DLD1 (cell line): Measurements from ENCODE around the gene SEMA3B.
"Not testable (repeated sequence)": the region's sequence is repeated elsewhere in the genome, so short reads cannot be mapped to it uniquely, and the experiment has no call there.

Experiments
- in situ Hi-C: cut with HindIII; loops from 2 replicates; pipeline ENCODE4 v1.10.0; 2017; ENCODE audit warnings: low sequenced_read_pairs

Gene SEMA3B

GRCh38 chr3:50268703-50269451, at the start of gene SEMA3B:
TSS of gene SEMA3B (plus strand) at chr3:50269147. CDS start at chr3:50269241, 94 bp downstream.
- in situ Hi-C loops: no loop called here

DNA sequence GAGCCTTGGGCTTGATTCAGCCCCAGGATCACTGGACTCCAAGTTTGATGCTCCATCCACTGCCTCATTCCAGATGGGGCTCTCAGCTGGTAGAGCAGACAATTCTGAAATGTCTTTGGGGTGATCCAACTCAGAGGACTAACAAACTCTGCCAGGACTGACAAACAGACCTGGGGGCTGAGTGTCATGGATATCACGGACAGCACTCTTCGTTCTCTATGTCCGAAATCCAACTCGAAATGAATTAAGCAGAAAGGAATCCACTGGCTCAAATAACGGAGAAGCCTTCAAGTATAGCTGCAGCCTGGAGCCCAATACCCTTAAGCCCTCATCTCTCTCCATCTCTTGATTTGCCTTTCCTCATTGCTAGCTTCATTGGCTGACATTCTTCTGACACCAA, 49.7 kb upstream of the SEMA3B start:
- in situ Hi-C loops: no loop called here

GRCh38 chr3:50220109-50220508, 48.8 kb upstream of the SEMA3B start:
- in situ Hi-C loops: no loop called here

GRCh38 chr3:50221051-50221410, 47.9 kb upstream of the SEMA3B start:
- in situ Hi-C loops: no loop called here

DNA sequence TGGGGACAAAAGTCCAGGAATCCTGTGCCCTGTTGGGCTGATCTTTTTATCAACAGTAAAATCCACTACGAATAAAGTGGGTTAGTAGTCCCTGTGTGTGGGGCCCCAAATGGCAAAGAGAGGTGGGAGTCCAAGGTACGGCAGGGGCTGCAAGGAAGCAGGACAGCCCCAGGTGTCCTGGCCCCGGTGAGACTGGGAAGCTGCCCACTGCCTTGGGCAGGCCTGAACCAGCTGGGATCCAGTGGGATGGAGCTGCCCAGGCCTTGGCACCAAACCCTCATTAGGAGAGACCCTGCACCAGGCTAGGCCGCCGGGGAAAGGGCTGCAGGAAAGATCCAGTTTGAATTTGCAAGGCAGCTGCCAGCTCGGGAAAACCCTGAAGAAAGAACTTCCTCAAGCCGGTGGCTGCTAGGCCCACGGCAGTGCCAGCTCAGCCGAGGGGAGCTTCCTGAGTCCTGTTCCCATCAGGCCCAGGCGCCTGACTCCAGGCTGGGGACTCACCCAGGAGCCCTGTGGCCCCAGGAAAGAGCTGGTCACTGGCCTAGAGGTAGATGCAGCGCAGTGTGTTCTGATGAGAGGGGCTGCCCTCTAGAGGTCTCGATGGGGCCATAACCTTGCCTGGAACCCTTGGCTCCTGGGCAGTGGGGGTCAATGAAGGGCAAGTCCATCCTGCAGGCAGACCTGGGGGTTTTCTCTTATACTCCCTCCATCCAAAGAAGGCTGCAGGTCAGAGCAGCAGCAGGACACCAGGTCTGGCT, 47.4 kb upstream of the SEMA3B start:
- in situ Hi-C loops: no loop called here

- in situ Hi-C loops: no loop called here
Observed at GRCh38 chr3:50222169-50222528, 46.8 kb upstream of the SEMA3B start.

GRCh38 chr3:50224639-50225038, 44.3 kb upstream of the SEMA3B start:
- in situ Hi-C loops: no loop called here

DNA sequence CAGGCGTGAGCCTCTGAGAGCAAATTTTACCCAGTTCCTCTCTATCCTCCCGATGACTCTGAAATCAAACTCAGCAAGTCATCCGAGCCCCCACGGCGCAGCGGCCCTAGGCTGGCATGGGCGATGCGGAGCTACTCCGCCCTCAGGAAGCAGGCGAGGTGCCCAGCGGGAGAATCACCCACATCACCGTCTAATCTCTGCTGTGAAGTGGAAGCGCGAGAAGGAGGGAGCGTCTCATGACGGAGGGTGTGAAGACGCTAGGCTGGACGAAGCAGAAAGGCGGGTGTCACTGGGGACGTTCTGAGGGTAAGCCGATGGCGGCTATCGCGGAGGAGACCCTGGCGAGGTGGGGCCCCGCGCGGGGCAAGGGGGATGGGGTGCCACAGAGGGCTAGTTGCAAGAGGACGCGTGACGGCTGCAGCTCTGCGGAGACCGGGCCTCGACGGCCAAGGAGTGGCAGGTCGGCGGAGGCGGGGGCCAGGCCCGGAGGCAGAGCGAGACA, 42.0 kb upstream of the SEMA3B start:
- in situ Hi-C loops: no loop called here

DNA sequence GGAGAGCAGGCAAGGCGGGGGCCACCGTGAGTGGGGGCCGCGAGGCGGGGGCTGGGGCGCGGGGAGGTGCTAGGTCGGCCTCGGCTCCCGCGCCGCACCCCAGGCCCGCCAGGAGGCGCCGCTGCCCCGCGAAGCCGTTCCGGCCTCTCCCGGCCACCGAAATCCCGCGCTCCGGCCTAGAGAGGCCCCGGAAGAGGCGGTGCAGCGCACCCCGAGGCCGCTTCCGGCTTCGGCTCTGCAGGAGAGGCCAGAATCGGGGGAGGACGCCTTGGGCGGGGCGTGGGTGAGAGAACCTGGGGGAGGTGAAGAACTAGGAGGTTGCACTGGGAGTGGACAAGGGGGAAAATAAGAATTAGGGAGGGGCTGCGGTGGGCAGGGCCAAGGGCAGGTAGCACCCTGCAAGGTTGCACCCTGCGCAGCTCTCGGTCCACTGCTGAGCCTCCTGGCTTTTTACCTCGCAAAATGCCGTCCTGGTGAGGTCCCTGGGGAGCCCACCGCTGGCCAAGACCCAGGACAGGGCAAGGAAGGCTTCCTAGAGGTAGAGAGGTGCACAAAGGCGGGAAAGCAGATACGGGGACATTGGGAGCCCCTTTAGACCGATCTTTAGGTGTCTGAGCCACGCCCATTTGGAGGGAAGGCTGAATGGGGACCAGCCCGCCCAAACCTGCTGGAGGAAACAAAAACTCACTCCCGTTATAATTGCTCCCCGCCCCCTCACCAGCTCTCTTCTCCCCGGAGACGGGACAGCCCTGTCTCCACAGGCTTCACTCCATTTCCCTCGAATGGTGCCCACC, 41.4 kb upstream of the SEMA3B start:
- in situ Hi-C loops: no loop called here

DNA sequence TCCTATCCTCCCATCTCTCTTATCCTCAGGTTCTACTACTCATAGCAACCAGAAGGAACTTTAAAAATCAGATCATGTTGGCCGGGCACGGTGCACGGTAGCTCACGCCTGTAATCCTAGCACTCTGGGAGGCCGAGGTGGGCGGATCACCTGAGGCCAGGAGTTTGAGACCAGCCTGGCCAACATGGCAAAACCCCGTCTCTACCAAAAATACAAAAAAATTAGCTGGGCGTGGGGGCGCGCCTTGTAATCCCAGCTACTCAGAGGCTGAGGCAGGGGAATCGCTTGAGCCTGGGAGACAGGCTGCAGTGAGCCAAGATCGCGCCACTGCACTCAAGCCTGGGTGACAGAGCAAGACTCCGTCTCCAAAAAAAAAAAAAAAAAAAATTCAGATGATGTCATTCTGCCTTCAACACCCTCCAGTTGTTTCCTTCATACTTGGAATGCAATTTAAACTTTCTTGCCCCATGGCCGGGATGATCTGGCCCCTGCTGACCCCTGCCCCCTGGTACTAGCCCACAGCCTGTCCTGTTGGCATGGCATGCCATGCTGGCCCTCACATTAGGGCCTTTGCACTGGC, 40.7 kb upstream of the SEMA3B start:
- in situ Hi-C loops: not testable (repeated sequence)

- in situ Hi-C loops: no loop called here
Observed at GRCh38 chr3:50229490-50229889, 39.5 kb upstream of the SEMA3B start.

- in situ Hi-C loops: no loop called here
Observed at GRCh38 chr3:50230104-50230793, 38.7 kb upstream of the SEMA3B start.

- in situ Hi-C loops: no loop called here
Observed at GRCh38 chr3:50230794-50231125, 38.2 kb upstream of the SEMA3B start.

DNA sequence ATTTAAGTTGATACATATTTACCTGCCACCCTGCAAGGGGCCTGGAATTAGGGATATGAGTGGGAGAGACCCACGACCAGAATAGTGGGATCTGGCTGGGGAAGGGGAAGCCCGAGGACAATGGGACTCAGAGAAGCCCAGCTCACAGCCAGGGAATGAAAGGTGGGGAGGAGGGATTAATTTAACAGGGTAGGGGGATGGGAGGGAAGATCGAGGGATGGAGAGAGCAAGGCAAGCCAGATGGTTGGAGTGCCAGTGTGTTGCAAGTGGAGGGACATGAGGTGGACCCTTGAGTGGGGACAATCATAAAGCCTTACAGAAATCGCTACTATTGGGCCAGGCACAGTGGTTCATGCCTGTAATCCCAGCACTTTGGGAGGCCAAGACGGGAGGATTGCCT, 37.4 kb upstream of the SEMA3B start:
- in situ Hi-C loops: no loop called here

- in situ Hi-C loops: no loop called here
Observed at GRCh38 chr3:50232303-50232702, 36.6 kb upstream of the SEMA3B start.

DNA sequence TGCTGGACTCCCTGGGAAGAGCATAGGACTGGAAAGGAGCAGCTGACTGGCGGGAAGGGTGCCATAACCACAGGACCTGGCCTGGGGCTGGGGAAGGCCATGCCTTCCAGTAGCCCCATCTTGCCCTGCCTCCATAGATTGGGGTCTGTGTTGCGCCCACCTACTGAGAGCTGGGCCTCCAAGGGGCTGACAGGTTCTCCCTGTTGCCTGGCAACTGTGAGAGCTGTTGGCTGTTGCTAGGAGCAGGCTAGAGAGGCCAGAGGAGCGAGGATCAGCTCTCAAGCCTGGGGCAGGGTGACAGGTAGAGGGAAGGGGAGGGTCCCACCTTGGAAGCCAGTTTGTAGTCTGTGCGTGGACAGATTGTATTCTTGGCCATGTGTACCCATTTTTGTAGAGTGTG, 35.8 kb upstream of the SEMA3B start:
- in situ Hi-C loops: no loop called here

DNA sequence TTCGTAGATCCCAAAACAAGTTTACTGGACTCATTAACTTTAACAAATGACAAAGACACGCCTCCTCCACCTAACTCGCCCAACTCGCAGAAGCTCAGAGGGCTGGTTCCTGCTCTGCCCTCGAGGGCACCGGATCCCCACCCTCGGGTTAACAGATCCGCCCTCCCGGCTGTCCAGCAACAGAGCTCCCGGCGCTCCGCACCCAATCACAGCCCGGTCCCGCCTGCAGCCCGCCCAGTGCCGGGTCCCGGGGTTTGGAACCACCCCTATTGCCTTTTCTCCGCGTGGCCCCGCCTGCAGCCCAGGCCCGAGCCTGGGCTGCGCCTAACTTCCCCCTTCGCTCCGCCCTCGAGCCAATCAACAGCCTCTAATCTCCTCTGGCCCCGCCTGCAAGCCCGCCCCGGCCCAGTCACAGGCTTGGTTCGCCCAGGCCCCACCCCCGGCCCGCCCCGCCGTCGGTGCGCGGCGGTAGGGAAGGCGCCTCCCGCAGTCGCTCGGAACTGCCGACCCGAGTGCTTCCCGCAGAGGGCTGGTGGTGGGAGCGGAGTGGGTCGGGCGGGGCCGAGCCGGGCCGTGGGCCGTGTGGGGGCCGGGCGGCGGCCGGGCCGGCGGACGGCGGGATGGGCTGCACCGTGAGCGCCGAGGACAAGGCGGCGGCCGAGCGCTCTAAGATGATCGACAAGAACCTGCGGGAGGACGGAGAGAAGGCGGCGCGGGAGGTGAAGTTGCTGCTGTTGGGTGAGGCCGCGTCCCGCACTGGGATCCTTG, 33.0 kb upstream of the SEMA3B start, which contains the start of gene GNAI2:
Gene GNAI2 (plus strand): TSS at position 489 of the 768 bp plus-strand sequence. CDS start 132 bp downstream, at position 621.
- in situ Hi-C loops: no loop called here

- in situ Hi-C loops: no loop called here
Observed at GRCh38 chr3:50236484-50237132, 32.3 kb upstream of the SEMA3B start.

DNA sequence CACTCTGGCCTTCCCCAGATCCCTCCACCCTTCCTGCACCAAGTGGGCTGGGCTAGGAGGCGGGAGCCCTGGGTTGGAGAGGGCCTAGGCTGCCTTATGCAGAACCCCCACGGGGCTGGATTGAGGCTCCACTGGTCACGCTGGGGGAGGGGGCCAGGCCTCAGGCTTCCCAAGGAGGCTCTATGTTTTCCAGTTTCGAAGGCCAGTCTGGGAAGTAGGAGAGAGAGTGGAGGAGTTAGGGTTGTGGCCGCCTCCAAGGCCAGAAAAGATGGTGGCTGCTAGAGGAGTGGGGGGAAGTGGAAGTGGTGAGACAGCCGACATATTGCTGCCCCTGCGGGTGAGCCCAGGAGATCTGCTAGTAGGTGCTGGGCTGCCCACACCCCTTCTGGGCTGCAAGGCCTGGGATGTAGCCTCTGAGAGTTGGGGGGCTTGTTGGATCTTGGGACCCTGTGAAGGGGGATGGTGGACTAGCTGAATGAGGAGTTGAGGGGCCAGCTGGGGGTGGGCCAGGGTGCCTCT, 31.8 kb upstream of the SEMA3B start:
- in situ Hi-C loops: no loop called here
